Neural cell (in vitro differentiated cells): Measurements from ENCODE around the gene UBR2.

ENCODE experiments used
- CTCF ChIP-seq: fragments of 450-650 bp; IDR thresholded peaks from 2 replicates; pipeline ENCODE4 v1.5.1; 2014; ENCODE audit warnings: antibody characterized with exemption, mild to moderate bottlenecking, moderate library complexity; ENCODE audit not compliant: poor library complexity, severe bottlenecking
- EP300 ChIP-seq: fragments of 450-650 bp; conservative IDR thresholded peaks from 2 replicates; pipeline ENCODE4 v1.6.1; 2014; ENCODE audit warnings: antibody characterized with exemption, mild to moderate bottlenecking, moderate library complexity; ENCODE audit not compliant: poor library complexity, severe bottlenecking
- EZH2 ChIP-seq: fragments of 200-600, 300-800 bp; shearing (Covaris generic), sonication (generic); IDR thresholded peaks from 2 replicates; pipeline ENCODE4 v1.6.1; 2014; ENCODE audit warnings: antibody characterized with exemption, low read length, borderline replicate concordance, mild to moderate bottlenecking; ENCODE audit not compliant: insufficient read depth, poor library complexity, severe bottlenecking
- POLR2AphosphoS5 ChIP-seq: IDR thresholded peaks from 2 replicates; pipeline ENCODE4 v1.6.1; 2012
- RAD21 ChIP-seq: fragments of 450-650 bp; conservative IDR thresholded peaks from 2 replicates; pipeline ENCODE4 v1.6.1; 2014; ENCODE audit warnings: antibody characterized with exemption, mild to moderate bottlenecking, moderate library complexity
- REST ChIP-seq: IDR thresholded peaks from 2 replicates; pipeline ENCODE4 v1.6.1; 2012; ENCODE audit warnings: borderline replicate concordance
- SMC3 ChIP-seq: fragments of 450-650 bp; conservative IDR thresholded peaks from 2 replicates; pipeline ENCODE4 v1.6.1; 2014; ENCODE audit warnings: antibody characterized with exemption, mild to moderate bottlenecking, moderate library complexity; ENCODE audit not compliant: poor library complexity
- TAF1 ChIP-seq: IDR thresholded peaks from 2 replicates; pipeline ENCODE4 v1.6.1; 2012; ENCODE audit warnings: low read depth

GRCh38 chr6:42619963-42620362, 56.1 kb downstream of the UBR2 start:
- TF ChIP-seq CTCF (no peak), POLR2AphosphoS5 (no peak), EZH2 (no peak), TAF1 (no peak), REST (no peak), SMC3 (no peak), RAD21 (no peak), EP300 (no peak)
